H1 (cell line): ENCODE results near the gene SCNN1A. TPM values are rescaled to one million over a fixed set of nuclear protein-coding genes. Genes with fewer than 3 reads are reported as not detected.

Experiments used
- CTCF ChIA-PET: fragments of 300-600 bp; sonication (Branson Sonifier 250); formaldehyde crosslinking; loops from one replicate; lab custom pipeline; 2021; ENCODE audit not compliant: partially characterized antibody; lab: Charles Lee
- POLR2A ChIA-PET: fragments of 300-600 bp; sonication (Branson Sonifier 250); formaldehyde crosslinking; loops from one replicate; lab custom pipeline; 2021; ENCODE audit warnings: inconsistent platforms; ENCODE audit not compliant: partially characterized antibody; lab: Charles Lee
- DNase-seq, 2 experiments: peaks; one replicate each; pipeline versions ENCODE4 v3.0.0 to v3.0.0-alpha.2; 2010 to 2022; ENCODE audit warnings: low spot score in 2 of 2, low read depth in 1 of 2, mixed read lengths in 1 of 2
- FAIRE-seq: peaks from 2 replicates; lab custom pipeline; 2011; peaks lifted over from hg19 to GRCh38; lab: Jason Lieb, UNC
- H2AFZ ChIP-seq: 2 replicates; pipeline ENCODE4 v1.8.1; 2012; ENCODE audit warnings: low read length, inconsistent platforms
- H2AK5ac ChIP-seq: 2 replicates; pipeline ENCODE4 v1.6.1; 2013; ENCODE audit warnings: low read depth, low read length
- H2BK120ac ChIP-seq: replicated peaks from 2 replicates; pipeline ENCODE3; 2013; ENCODE audit warnings: low read depth, low read length, inconsistent platforms
- H2BK12ac ChIP-seq: 2 replicates; pipeline ENCODE4 v1.6.1; 2013; ENCODE audit warnings: low read depth, low read length
- H2BK15ac ChIP-seq: 2 replicates; pipeline ENCODE4 v1.6.1; 2013; ENCODE audit warnings: low read length
- H2BK20ac ChIP-seq: 2 replicates; pipeline ENCODE4 v1.6.1; 2013; ENCODE audit warnings: low read length
- H2BK5ac ChIP-seq: 2 replicates; pipeline ENCODE4 v1.6.1; 2013; ENCODE audit warnings: low read depth, low read length
- H3K14ac ChIP-seq: 2 replicates; pipeline ENCODE4 v1.6.1; 2013; ENCODE audit warnings: inconsistent platforms; ENCODE audit not compliant: insufficient read length
- H3K18ac ChIP-seq: 2 replicates; pipeline ENCODE4 v1.6.1; 2013; ENCODE audit warnings: low read length; ENCODE audit errors: extremely low read depth
- H3K23ac ChIP-seq: 2 replicates; pipeline ENCODE4 v1.6.1; 2013; ENCODE audit warnings: inconsistent platforms; ENCODE audit not compliant: insufficient read length
- H3K23me2 ChIP-seq: 2 replicates; pipeline ENCODE4 v1.6.1; 2013; ENCODE audit warnings: low read depth, low read length
- H3K27ac ChIP-seq: 2 replicates; pipeline ENCODE4 v1.6.1; 2011; ENCODE audit warnings: low read depth, low read length, inconsistent platforms
- H3K27me3 ChIP-seq, 4 experiments: replicated peaks in 1 of 4; 1 replicate in 1 of 4; 2 replicates in 3 of 4; pipeline versions ENCODE4 v1.6.1 to v1.8.1; 2011 to 2013; ENCODE audit warnings: low read length in 3 of 4, mild to moderate bottlenecking in 3 of 4, inconsistent platforms in 2 of 4, mixed read lengths in 2 of 4, moderate library complexity in 1 of 4; ENCODE audit not compliant: control insufficient read depth in 3 of 4, insufficient read depth in 3 of 4; ENCODE audit errors: extremely low read depth in 1 of 4
- H3K36me3 ChIP-seq, 4 experiments: 2 replicates each; pipeline versions ENCODE4 v1.6.1 to v1.8.1; 2011 to 2013; ENCODE audit warnings: mild to moderate bottlenecking in 4 of 4, low read length in 3 of 4, moderate library complexity in 2 of 4, control low read depth in 1 of 4, inconsistent platforms in 1 of 4; ENCODE audit not compliant: insufficient read depth in 4 of 4, control insufficient read depth in 2 of 4
- H3K4ac ChIP-seq: replicated peaks from 2 replicates; pipeline ENCODE3; 2013; ENCODE audit warnings: low read length, low read depth, mixed read lengths, inconsistent platforms; ENCODE audit not compliant: insufficient read length
- H3K4me1 ChIP-seq, 4 experiments: replicated peaks in 1 of 4; 1 replicate in 1 of 4; 2 replicates in 3 of 4; pipeline versions ENCODE4 v1.6.1 to v1.8.1; 2011 to 2013; ENCODE audit warnings: low read length in 3 of 4, inconsistent platforms in 2 of 4, mixed read lengths in 1 of 4; ENCODE audit not compliant: insufficient read depth in 4 of 4, control insufficient read depth in 3 of 4
- H3K4me2 ChIP-seq, 2 experiments: 2 replicates each; pipeline versions ENCODE4 v1.6.1 to v1.8.1; 2011 to 2013; ENCODE audit warnings: low read depth in 2 of 2, low read length in 2 of 2, control low read depth in 1 of 2, inconsistent platforms in 1 of 2, mild to moderate bottlenecking in 1 of 2; ENCODE audit not compliant: insufficient read depth in 1 of 2
- H3K4me3 ChIP-seq, 4 experiments: fragments of 200-600, 300-600 bp in 1 of 4; sonication (generic), shearing (Covaris generic), sonication (Bioruptor Twin) in 1 of 4; 2 replicates each; pipeline versions ENCODE4 v1.5.1 to v1.8.1; 2011 to 2016; ENCODE audit warnings: low read length in 4 of 4, low read depth in 3 of 4, control low read depth in 2 of 4, inconsistent platforms in 2 of 4, mild to moderate bottlenecking in 2 of 4, mixed read lengths in 1 of 4, moderate library complexity in 1 of 4; ENCODE audit not compliant: insufficient read depth in 2 of 4; ENCODE audit errors: extremely low read depth in 1 of 4
- H3K56ac ChIP-seq: replicated peaks from 2 replicates; pipeline ENCODE3; 2013; ENCODE audit warnings: low read depth, mild to moderate bottlenecking, mixed read lengths, low read length, inconsistent platforms; ENCODE audit not compliant: insufficient read length
- H3K79me1 ChIP-seq: 2 replicates; pipeline ENCODE4 v1.6.1; 2013; ENCODE audit warnings: low read depth, low read length, control low read depth
- H3K79me2 ChIP-seq, 2 experiments: 2 replicates each; pipeline versions ENCODE4 v1.6.1 to v1.8.1; 2012 to 2013; ENCODE audit warnings: low read length in 2 of 2, mild to moderate bottlenecking in 2 of 2, inconsistent platforms in 1 of 2; ENCODE audit not compliant: insufficient read depth in 2 of 2, control insufficient read depth in 1 of 2
- H3K9ac ChIP-seq, 4 experiments: replicated peaks in 1 of 4; 1 replicate in 1 of 4; 2 replicates in 3 of 4; pipeline versions ENCODE4 v1.6.1 to v1.8.1; 2011 to 2013; ENCODE audit warnings: low read depth in 3 of 4, low read length in 3 of 4, control low read depth in 2 of 4, mild to moderate bottlenecking in 2 of 4, moderate library complexity in 2 of 4, inconsistent platforms in 1 of 4; ENCODE audit errors: extremely low read depth in 1 of 4
- H3K9me3 ChIP-seq, 2 experiments: 2 replicates each; pipeline versions ENCODE4 v1.6.1 to v1.8.1; 2012 to 2013; ENCODE audit warnings: mild to moderate bottlenecking in 2 of 2, moderate library complexity in 2 of 2, control low read depth in 1 of 2, inconsistent platforms in 1 of 2, low read depth in 1 of 2, low read length in 1 of 2, mixed read lengths in 1 of 2; ENCODE audit not compliant: insufficient read depth in 2 of 2
- H4K20me1 ChIP-seq, 2 experiments: replicated peaks in 1 of 2; 2 replicates each; pipeline versions ENCODE3 to v1.8.1; 2011 to 2013; ENCODE audit warnings: inconsistent platforms in 2 of 2, low read length in 2 of 2, mild to moderate bottlenecking in 1 of 2; ENCODE audit not compliant: insufficient read depth in 2 of 2, control insufficient read depth in 1 of 2
- H4K5ac ChIP-seq: 2 replicates; pipeline ENCODE4 v1.6.1; 2013; ENCODE audit warnings: low read length, low read depth, mixed read lengths, inconsistent platforms; ENCODE audit not compliant: insufficient read length
- H4K8ac ChIP-seq: 2 replicates; pipeline ENCODE4 v1.8.0; 2013; ENCODE audit warnings: mild to moderate bottlenecking, moderate library complexity, low read length, inconsistent platforms; ENCODE audit not compliant: insufficient read depth; ENCODE audit errors: extremely low read depth
- H4K91ac ChIP-seq: replicated peaks from 2 replicates; pipeline ENCODE3; 2013; ENCODE audit warnings: low read length, mixed read lengths, inconsistent platforms; ENCODE audit not compliant: insufficient read length
- BACH1 ChIP-seq: IDR thresholded peaks from 2 replicates; pipeline ENCODE4 v1.6.1; 2012; ENCODE audit warnings: low read length, improper control_type of control experiment
- BCL11A ChIP-seq, 2 experiments: IDR thresholded peaks; one replicate each; pipeline ENCODE4 v1.6.1; 2011; ENCODE audit warnings: low read depth in 2 of 2, low read length in 2 of 2, mild to moderate bottlenecking in 2 of 2
- BRCA1 ChIP-seq: IDR thresholded peaks from 2 replicates; pipeline ENCODE4 v1.6.1; 2012; ENCODE audit warnings: low read depth, low read length, improper control_type of control experiment
- CEBPB ChIP-seq: IDR thresholded peaks from 2 replicates; pipeline ENCODE4 v1.6.1; 2012; ENCODE audit warnings: low read depth, low read length
- GABPA ChIP-seq: IDR thresholded peaks from 2 replicates; pipeline ENCODE4 v1.6.1; 2011; ENCODE audit warnings: mild to moderate bottlenecking, low read length, moderate library complexity, borderline replicate concordance; ENCODE audit not compliant: insufficient read depth
- POLR2AphosphoS5 ChIP-seq: IDR thresholded peaks from 2 replicates; pipeline ENCODE4 v1.6.1; 2011; ENCODE audit warnings: low read depth, low read length
- RBBP5 ChIP-seq: IDR thresholded peaks from 2 replicates; pipeline ENCODE4 v1.7.1; 2012; ENCODE audit warnings: low read depth, mild to moderate bottlenecking, inconsistent platforms, low read length, moderate library complexity, borderline replicate concordance
- SAP30 ChIP-seq: fragments of 300-600 bp; sonication (generic); IDR thresholded peaks from 2 replicates; pipeline ENCODE4 v1.7.1; 2012; ENCODE audit warnings: low read length, moderate library complexity, mild to moderate bottlenecking, inconsistent platforms; ENCODE audit not compliant: insufficient read depth, insufficient replicate concordance
- SIRT6 ChIP-seq: IDR thresholded peaks from one replicate; pipeline ENCODE4 v1.7.1; 2012; ENCODE audit warnings: low read length, inconsistent platforms
- TBP ChIP-seq: IDR thresholded peaks from 2 replicates; pipeline ENCODE4 v1.6.1; 2011; ENCODE audit warnings: low read depth, low read length, improper control_type of control experiment
- TEAD4 ChIP-seq: IDR thresholded peaks from 2 replicates; pipeline ENCODE4 v1.6.1; 2012; ENCODE audit warnings: low read depth, low read length, inconsistent platforms, mixed read lengths
- WGBS, 2 experiments: shearing (Covaris generic) in 1 of 2; methylation state at CpG; one replicate each; pipeline versions ENCODE4 v1.1.6 to v1.1.7; 2013 to 2015; ENCODE audit warnings: low lambda C conversion rate in 2 of 2, mixed read lengths in 2 of 2, inconsistent platforms in 1 of 2, low coverage in 1 of 2, missing lambda C conversion rate in 1 of 2; ENCODE audit not compliant: insufficient replicate concordance in 2 of 2, insufficient coverage in 1 of 2, insufficient read length in 1 of 2; ENCODE audit errors: extremely low coverage in 1 of 2, missing lambda C conversion rate in 1 of 2; 5-methylcytosine and 5-hydroxymethylcytosine counted together
- polyA plus RNA-seq, 7 experiments: library from polyadenylated mRNA; depleted of rRNA in 3 of 7; stranded (reverse) in 5 of 7; unstranded in 2 of 7; fragments of >200 nt in 5 of 7; fragments of 200-250 nt in 2 of 7; gene quantifications; 1 replicate in 5 of 7; 2 replicates in 1 of 7; 4 replicates in 1 of 7; pipeline versions ENCODE4 v1.2.1 to v1.2.3, GENCODE V29; 2011 to 2013; ENCODE audit warnings: missing spikeins in 2 of 7, mixed read lengths in 2 of 7
- total RNA-seq: library from RNA; stranded (reverse); fragmentation: NEBNext Ultra II Directional; extraction: Animal tissue kit (Norgen Biotek cat#: 25700); gene quantifications from 2 replicates; pipeline ENCODE4 v1.2.1, GENCODE V29; 2021
- TF ChIP-seq, protein P1 (sequence below): IDR thresholded peaks from 2 replicates; pipeline ENCODE4 v1.6.1; 2012; ENCODE audit warnings: inconsistent platforms

The SCNN1A gene
- total and polyA plus RNA-seq, 2 of the 8 experiments (the other 6 are each of a cell fraction or from before 2014, with no cell fraction given) = 85.5 to 156 TPM

DNA sequence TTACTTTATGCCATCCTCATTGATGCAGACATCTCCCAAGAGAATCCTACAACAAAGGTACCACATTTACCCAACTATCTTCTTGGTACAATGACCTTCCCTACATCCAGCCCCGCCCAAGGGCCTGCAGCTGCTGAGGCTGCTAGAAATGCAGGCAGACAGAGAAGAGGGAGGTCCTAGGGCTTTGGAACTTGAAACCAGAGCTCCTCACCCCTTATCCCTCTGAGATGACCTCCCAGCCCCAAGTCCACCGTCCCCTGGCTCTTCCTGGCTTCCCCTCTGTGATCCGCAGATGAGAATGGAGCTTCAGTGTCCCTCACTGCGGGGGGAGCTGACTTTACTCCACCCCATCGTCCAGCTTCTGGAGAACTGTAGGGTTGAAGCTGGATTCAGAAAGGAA is 31.8 kb downstream of the SCNN1A start:
- Histone ChIP-seq H4K91ac (no peak overlapping the region), H3K4ac (no peak overlapping the region), H4K8ac (no peak overlapping the region), H3K4me3 (no peak overlapping the region), H3K27me3 (no peaks in the 10 kb centered on the region), H2AFZ (no peak overlapping the region), H3K23ac (no peak overlapping the region), H3K23me2 (peaks cover 19% of the 10 kb centered on the region), H3K4me1 (peaks cover 5 to 34% (median 19%) of the 10 kb centered on the region in 4 experiments), H3K27ac (no peak overlapping the region), H2BK12ac (no peak overlapping the region), H3K9me3 (no peaks in the 10 kb centered on the region), H2BK5ac (no peak overlapping the region), H2BK15ac (no peak overlapping the region), H4K5ac (no peak overlapping the region), H3K14ac (no peak overlapping the region), H2BK120ac (no peak overlapping the region), H2AK5ac (no peak overlapping the region), H4K20me1 (peaks cover 0 to 4% of the 10 kb centered on the region in 2 experiments), H3K4me2 (no peak overlapping the region; a peak in 1 of 4 replicates), H3K56ac (no peak overlapping the region), H3K18ac (no peak overlapping the region; the same call in 1 of the 2 replicates), H3K79me2 (peaks cover 10 to 36% of the 10 kb centered on the region in 2 experiments), H3K9ac (no peak overlapping the region), H3K36me3 (peaks cover 0 to 12% (median 7%) of the 10 kb centered on the region in 4 experiments; a peak in 5 of 8 replicates), H2BK20ac (no peak overlapping the region; the same call in 1 of the 2 replicates), H3K79me1 (peaks cover 6% of the 10 kb centered on the region)
- POLR2A ChIA-PET = interaction anchor here (0.6 to 17.1 kb wide), 7 partner anchors 11 to 191 kb away, joined by 3 to 286 read pairs (median 9); partner anchors contain the start of genes GAPDH and SCNN1A
- DNase-seq = no peak
- TF ChIP-seq BACH1 = no peak
- TF ChIP-seq SAP30 = no peak
- TF ChIP-seq RBBP5 = no peak
- TF ChIP-seq GABPA = no peak
- no peak for TF ChIP-seq BRCA1
- no peak for TF ChIP-seq TEAD4
- no peak for TF ChIP-seq TBP
- TF ChIP-seq, protein P1, sequence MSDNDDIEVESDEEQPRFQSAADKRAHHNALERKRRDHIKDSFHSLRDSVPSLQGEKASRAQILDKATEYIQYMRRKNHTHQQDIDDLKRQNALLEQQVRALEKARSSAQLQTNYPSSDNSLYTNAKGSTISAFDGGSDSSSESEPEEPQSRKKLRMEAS = no peak
- no peak for TF ChIP-seq BCL11A (IDR thresholded peaks at IDR 0.05; ENCODE audit: low read depth in 2 of 2, low read length in 2 of 2)
- no peak for TF ChIP-seq POLR2AphosphoS5
- TF ChIP-seq CEBPB = no peak
- TF ChIP-seq SIRT6 = no peak
- 55% methylated on average over 5 of the region's 5 CpGs; no CpG with 5 or more reads in 1 of the 2 experiments for WGBS, 2 experiments
- no peak for FAIRE-seq
- CTCF ChIA-PET = interaction anchor here (0.6 to 11.4 kb wide), 10 partner anchors 8 to 1067 kb away, joined by 3 to 109 read pairs (median 4); partner anchors contain the start of gene SCNN1A
